HepG2 (cell line): Measurements from ENCODE around the gene SLC22A23. TPM values are rescaled to one million over a fixed set of nuclear protein-coding genes. Genes with fewer than 3 reads are reported as not detected.
A peak's percentile ranks its signal among the peaks of the same experiment; 100 is the strongest.

Experiments
- HMG20A ChIP-seq: IDR thresholded peaks from 2 replicates; pipeline ENCODE4 v1.6.1; 2016; ENCODE audit warnings: borderline replicate concordance
- KAT7 ChIP-seq: IDR thresholded peaks from 2 replicates; pipeline ENCODE4 v1.6.1; 2018; ENCODE audit warnings: borderline replicate concordance, missing compliant biosample characterization
- NR2F6 ChIP-seq, 2 experiments: IDR thresholded peaks; 2 replicates each; pipeline ENCODE4 v1.6.1; 2016; ENCODE audit warnings: antibody characterized with exemption in 1 of 2, mild to moderate bottlenecking in 1 of 2
- ZNF121 ChIP-seq: sonication (generic); formaldehyde crosslinking; IDR thresholded peaks from 2 replicates; pipeline ENCODE4 v1.5.0; 2020; ENCODE audit warnings: mild to moderate bottlenecking, missing genetic modification reagents
- ZNF644 ChIP-seq: IDR thresholded peaks from 2 replicates; pipeline ENCODE4 v1.6.1; 2016; ENCODE audit warnings: low read depth
- ZNF772 ChIP-seq: sonication (generic); formaldehyde crosslinking; IDR thresholded peaks from 2 replicates; pipeline ENCODE4 v1.5.0; 2020; ENCODE audit warnings: mild to moderate bottlenecking, missing genetic modification reagents
- polyA plus RNA-seq, 8 experiments: library from polyadenylated mRNA; depleted of rRNA in 3 of 8; stranded (reverse) in 7 of 8; unstranded in 1 of 8; fragments of >200 nt; fragmentation: Illumina TruSeq in 4 of 8; extraction: Trizol in 4 of 8; gene quantifications; 2 replicates each; pipeline versions ENCODE4 v1.2.1 to v1.2.3, GENCODE V29; 2011 to 2016; ENCODE audit warnings: low read depth in 4 of 8, missing spikeins in 1 of 8, mixed read lengths in 1 of 8; ENCODE audit not compliant: insufficient read depth in 1 of 8
- total RNA-seq, 5 experiments: library from RNA; depleted of rRNA; stranded (reverse); fragments of >200 nt; fragmentation: Illumina TruSeq; extraction: Trizol; gene quantifications; 2 replicates each; pipeline ENCODE4 v1.2.3, GENCODE V29; 2016; ENCODE audit warnings: low read depth in 1 of 5
- TF ChIP-seq, protein P1 (sequence below): sonication (generic); formaldehyde crosslinking; IDR thresholded peaks from 2 replicates; pipeline ENCODE4 v1.4.0; 2020; ENCODE audit warnings: mild to moderate bottlenecking, missing genetic modification reagents
- TF ChIP-seq, protein P2 (sequence below): sonication (generic); formaldehyde crosslinking; conservative IDR thresholded peaks from 2 replicates; pipeline ENCODE4 v1.5.0; 2020; ENCODE audit warnings: missing genetic modification reagents
- TF ChIP-seq, protein P3 (sequence below): IDR thresholded peaks from 2 replicates; pipeline ENCODE4 v1.6.1; 2016; ENCODE audit warnings: low read depth, missing genetic modification reagents, missing compliant biosample characterization
- TF ChIP-seq, protein P4 (sequence below): sonication (generic); formaldehyde crosslinking; IDR thresholded peaks from 2 replicates; pipeline ENCODE4 v1.8.0; 2023; ENCODE audit warnings: mild to moderate bottlenecking, missing genetic modification reagents
- TF ChIP-seq, protein P5 (sequence below): sonication (generic); formaldehyde crosslinking; conservative IDR thresholded peaks from 2 replicates; pipeline ENCODE4 v1.4.0; 2020; ENCODE audit warnings: mild to moderate bottlenecking, missing genetic modification reagents, moderate library complexity
- TF ChIP-seq, protein P6 (sequence below): sonication (generic); formaldehyde crosslinking; IDR thresholded peaks from 2 replicates; pipeline ENCODE4 v1.5.0; 2020; ENCODE audit warnings: missing genetic modification reagents

The SLC22A23 gene
- total and polyA plus RNA-seq, 2 of the 13 experiments (the other 11 are each of a cell fraction or from before 2014, with no cell fraction given): 11.8 to 17.5 TPM

DNA sequence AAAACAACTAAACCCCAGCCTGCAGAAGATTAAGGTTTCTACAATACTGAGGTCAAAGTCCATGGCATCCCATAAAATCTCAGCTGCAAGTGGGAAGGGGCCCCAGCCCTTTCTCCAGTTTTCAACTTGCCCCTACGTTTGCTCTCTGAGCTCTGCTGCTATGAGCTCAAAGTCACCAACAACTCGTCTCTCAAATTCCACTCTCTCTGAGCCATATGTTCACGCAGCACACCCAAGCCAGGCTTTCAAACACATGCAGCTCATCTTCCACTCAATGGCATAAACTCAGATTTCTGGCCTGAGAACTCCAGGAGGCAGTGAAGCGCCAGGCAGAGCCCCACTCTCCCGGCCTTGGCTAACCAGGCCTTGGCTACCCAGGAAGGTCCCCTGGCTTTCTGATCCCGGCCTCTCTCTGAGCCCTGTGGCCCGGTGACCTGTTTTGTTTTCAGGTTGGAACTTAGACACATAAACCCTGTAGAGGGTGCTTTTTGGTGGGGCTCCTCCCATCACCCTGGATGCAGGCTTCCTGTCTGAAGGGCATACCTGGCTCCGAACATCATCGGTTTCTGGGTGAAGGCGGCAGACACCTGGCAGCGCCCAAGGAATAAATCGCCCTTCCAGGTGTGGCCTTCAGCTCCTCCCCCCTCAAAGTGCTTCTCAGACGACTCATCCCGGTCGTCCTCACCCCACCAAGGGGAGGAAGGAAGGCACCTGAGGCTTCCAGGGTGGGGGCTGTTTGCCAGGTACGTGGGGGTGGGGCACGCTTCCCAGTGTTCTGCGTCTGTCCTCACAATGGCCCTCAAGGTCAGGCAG is 12.4 kb downstream of the SLC22A23 start (continued):
- TF ChIP-seq, protein P1, sequence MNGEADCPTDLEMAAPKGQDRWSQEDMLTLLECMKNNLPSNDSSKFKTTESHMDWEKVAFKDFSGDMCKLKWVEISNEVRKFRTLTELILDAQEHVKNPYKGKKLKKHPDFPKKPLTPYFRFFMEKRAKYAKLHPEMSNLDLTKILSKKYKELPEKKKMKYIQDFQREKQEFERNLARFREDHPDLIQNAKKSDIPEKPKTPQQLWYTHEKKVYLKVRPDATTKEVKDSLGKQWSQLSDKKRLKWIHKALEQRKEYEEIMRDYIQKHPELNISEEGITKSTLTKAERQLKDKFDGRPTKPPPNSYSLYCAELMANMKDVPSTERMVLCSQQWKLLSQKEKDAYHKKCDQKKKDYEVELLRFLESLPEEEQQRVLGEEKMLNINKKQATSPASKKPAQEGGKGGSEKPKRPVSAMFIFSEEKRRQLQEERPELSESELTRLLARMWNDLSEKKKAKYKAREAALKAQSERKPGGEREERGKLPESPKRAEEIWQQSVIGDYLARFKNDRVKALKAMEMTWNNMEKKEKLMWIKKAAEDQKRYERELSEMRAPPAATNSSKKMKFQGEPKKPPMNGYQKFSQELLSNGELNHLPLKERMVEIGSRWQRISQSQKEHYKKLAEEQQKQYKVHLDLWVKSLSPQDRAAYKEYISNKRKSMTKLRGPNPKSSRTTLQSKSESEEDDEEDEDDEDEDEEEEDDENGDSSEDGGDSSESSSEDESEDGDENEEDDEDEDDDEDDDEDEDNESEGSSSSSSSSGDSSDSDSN (CRISPR knock-in tag): 0 out of 2 replicates have a peak, but pooled peaks have one; percentile 20
- TF ChIP-seq, protein P2, sequence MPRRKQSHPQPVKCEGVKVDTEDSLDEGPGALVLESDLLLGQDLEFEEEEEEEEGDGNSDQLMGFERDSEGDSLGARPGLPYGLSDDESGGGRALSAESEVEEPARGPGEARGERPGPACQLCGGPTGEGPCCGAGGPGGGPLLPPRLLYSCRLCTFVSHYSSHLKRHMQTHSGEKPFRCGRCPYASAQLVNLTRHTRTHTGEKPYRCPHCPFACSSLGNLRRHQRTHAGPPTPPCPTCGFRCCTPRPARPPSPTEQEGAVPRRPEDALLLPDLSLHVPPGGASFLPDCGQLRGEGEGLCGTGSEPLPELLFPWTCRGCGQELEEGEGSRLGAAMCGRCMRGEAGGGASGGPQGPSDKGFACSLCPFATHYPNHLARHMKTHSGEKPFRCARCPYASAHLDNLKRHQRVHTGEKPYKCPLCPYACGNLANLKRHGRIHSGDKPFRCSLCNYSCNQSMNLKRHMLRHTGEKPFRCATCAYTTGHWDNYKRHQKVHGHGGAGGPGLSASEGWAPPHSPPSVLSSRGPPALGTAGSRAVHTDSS (CRISPR knock-in tag): no peak
- TF ChIP-seq HMG20A (CRISPR knock-in tag): peak; percentile 38; the same call in 1 of the 2 replicates
- TF ChIP-seq, protein P3, sequence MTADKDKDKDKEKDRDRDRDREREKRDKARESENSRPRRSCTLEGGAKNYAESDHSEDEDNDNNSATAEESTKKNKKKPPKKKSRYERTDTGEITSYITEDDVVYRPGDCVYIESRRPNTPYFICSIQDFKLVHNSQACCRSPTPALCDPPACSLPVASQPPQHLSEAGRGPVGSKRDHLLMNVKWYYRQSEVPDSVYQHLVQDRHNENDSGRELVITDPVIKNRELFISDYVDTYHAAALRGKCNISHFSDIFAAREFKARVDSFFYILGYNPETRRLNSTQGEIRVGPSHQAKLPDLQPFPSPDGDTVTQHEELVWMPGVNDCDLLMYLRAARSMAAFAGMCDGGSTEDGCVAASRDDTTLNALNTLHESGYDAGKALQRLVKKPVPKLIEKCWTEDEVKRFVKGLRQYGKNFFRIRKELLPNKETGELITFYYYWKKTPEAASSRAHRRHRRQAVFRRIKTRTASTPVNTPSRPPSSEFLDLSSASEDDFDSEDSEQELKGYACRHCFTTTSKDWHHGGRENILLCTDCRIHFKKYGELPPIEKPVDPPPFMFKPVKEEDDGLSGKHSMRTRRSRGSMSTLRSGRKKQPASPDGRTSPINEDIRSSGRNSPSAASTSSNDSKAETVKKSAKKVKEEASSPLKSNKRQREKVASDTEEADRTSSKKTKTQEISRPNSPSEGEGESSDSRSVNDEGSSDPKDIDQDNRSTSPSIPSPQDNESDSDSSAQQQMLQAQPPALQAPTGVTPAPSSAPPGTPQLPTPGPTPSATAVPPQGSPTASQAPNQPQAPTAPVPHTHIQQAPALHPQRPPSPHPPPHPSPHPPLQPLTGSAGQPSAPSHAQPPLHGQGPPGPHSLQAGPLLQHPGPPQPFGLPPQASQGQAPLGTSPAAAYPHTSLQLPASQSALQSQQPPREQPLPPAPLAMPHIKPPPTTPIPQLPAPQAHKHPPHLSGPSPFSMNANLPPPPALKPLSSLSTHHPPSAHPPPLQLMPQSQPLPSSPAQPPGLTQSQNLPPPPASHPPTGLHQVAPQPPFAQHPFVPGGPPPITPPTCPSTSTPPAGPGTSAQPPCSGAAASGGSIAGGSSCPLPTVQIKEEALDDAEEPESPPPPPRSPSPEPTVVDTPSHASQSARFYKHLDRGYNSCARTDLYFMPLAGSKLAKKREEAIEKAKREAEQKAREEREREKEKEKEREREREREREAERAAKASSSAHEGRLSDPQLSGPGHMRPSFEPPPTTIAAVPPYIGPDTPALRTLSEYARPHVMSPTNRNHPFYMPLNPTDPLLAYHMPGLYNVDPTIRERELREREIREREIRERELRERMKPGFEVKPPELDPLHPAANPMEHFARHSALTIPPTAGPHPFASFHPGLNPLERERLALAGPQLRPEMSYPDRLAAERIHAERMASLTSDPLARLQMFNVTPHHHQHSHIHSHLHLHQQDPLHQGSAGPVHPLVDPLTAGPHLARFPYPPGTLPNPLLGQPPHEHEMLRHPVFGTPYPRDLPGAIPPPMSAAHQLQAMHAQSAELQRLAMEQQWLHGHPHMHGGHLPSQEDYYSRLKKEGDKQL (CRISPR knock-in tag): no peak
- 0 out of 2 replicates have a peak, but pooled peaks have one; percentile 49 for TF ChIP-seq KAT7
- no peak for TF ChIP-seq ZNF644 (CRISPR knock-in tag)
- peak; percentile 46; the same call in 1 of the 2 replicates for TF ChIP-seq NR2F6 (IDR thresholded peaks at IDR 0.05)
- no peak for TF ChIP-seq NR2F6 (CRISPR knock-in tag; IDR thresholded peaks at IDR 0.05)
- TF ChIP-seq ZNF121 (CRISPR knock-in tag): no peak
- TF ChIP-seq, protein P4, sequence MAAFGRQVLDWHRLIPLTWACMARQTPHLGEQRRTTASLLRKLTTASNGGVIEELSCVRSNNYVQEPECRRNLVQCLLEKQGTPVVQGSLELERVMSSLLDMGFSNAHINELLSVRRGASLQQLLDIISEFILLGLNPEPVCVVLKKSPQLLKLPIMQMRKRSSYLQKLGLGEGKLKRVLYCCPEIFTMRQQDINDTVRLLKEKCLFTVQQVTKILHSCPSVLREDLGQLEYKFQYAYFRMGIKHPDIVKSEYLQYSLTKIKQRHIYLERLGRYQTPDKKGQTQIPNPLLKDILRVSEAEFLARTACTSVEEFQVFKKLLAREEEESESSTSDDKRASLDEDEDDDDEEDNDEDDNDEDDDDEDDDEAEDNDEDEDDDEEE: 0 out of 2 replicates have a peak, but pooled peaks have one; percentile 20
- TF ChIP-seq, protein P5, sequence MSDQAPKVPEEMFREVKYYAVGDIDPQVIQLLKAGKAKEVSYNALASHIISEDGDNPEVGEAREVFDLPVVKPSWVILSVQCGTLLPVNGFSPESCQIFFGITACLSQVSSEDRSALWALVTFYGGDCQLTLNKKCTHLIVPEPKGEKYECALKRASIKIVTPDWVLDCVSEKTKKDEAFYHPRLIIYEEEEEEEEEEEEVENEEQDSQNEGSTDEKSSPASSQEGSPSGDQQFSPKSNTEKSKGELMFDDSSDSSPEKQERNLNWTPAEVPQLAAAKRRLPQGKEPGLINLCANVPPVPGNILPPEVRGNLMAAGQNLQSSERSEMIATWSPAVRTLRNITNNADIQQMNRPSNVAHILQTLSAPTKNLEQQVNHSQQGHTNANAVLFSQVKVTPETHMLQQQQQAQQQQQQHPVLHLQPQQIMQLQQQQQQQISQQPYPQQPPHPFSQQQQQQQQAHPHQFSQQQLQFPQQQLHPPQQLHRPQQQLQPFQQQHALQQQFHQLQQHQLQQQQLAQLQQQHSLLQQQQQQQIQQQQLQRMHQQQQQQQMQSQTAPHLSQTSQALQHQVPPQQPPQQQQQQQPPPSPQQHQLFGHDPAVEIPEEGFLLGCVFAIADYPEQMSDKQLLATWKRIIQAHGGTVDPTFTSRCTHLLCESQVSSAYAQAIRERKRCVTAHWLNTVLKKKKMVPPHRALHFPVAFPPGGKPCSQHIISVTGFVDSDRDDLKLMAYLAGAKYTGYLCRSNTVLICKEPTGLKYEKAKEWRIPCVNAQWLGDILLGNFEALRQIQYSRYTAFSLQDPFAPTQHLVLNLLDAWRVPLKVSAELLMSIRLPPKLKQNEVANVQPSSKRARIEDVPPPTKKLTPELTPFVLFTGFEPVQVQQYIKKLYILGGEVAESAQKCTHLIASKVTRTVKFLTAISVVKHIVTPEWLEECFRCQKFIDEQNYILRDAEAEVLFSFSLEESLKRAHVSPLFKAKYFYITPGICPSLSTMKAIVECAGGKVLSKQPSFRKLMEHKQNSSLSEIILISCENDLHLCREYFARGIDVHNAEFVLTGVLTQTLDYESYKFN (CRISPR knock-in tag): peak; percentile 73
- TF ChIP-seq ZNF772 (CRISPR knock-in tag): 0 out of 2 replicates have a peak, but pooled peaks have one; percentile 27
- TF ChIP-seq, protein P6, sequence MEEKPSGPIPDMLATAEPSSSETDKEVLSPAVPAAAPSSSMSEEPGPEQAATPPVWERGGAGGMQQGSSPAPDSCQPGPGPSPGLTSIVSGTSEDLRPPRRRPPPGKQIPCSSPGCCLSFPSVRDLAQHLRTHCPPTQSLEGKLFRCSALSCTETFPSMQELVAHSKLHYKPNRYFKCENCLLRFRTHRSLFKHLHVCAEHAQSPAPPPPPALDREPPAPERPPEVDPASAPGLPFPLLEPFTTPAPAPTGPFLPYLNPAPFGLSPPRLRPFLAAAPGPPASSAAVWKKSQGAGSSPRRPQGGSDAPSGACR (CRISPR knock-in tag): 0 out of 2 replicates have a peak, but pooled peaks have one; percentile 54
